GM18867 (cell line): ENCODE data around the gene KIF26B.

Source experiments
- ATAC-seq: cut with Tn5 transposase; IDR thresholded peaks from one replicate; pipeline ENCODE4 v1.9.1; 2021; ENCODE audit warnings: mild to moderate bottlenecking, moderate library complexity; ENCODE audit not compliant: unreplicated experiment

The KIF26B gene

DNA sequence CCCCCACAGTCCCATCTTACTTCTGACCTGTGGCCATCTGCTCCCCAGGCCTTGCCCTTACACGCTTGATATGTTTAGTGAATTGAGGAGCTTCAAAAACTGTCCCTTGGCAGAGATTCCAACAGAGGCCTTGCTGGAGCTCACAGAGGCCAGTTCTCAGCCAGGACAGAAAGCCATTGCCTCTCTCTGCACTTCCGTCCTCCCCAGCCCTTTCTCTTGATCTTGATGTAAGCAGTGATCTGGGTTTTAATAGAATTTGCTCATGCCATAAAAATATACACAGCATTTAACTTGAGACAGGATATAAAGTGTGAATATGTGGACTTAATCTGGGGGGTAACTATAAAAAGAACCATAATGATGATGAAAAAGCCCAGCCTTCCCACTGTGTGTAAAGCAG lies 453.5 kb downstream of the KIF26B start:
- no peak for ATAC-seq

DNA sequence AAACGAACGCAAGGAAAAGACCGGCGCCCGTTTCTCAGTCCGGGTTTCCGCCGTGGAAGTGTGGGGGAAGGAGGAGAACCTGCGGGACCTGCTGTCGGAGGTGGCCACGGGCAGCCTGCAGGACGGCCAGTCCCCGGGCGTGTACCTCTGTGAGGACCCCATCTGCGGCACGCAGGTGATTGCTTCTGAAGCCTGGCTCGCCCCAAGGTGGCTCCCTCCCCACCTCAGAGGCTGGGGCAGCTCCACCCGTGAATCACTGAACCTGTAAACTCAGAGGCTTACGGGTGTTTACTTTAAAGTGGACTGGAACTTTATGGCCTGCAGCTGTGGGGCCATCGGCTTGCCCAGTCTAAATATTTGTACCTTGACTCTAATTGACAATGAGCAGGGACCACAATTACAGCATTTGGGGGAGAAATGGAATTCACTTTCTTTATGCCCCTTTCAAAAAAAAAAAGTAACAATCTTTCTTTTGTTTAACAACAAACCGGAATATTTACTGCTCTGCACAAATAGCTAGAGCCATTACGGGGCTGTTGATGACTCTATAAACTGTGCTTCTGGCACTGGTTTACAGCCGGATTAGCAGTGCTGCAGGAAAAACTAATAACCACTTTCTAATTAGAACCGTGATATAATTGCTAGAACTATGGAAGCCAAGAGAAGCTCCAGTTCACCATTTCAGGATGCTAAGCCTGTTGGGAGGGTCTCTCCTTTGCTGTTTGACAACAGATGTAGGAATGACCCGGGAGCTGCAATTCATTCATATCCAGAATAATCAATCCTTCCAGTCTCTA lies 454.8 kb downstream of the KIF26B start:
- ATAC-seq, result no peak

DNA sequence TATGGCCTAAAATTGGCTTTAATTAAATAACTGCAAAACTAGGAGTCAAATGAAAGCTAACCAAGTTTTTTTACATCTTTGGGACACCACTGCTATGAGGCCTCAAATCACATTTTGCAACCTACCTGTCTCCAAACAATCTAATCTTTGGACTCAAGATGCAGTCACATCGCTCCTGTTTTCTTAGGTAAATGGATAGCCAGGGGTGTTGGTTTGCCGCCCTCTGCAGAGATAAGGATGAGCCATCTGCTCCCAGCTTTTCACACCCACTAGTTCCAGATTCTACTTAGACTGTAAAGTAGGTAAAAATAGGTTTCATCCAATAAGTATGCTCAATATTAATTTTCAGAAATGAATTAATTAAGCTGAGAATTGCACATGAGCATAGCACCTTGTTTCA lies 456.5 kb downstream of the KIF26B start:
- no peak for ATAC-seq

DNA sequence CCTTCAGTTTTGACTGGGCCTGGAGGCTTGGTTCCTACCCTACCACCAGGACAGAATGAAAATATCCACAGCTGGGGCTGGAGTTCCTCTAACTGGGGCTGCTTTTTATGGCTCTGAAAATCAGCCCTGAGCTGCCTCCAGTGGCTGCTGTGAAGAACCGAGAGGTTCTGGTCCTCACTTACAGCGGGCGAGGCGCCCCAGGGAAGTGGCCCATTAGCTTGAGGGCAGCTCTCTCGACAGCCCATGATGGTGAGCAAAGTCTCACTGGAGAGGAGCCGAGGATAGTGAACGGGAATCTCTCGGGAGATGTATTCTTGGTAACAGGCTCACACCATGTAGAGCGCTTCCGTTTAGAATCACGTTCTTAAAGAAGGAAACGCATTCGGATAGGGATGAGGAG lies 459.7 kb downstream of the KIF26B start:
- ATAC-seq, result no peak

DNA sequence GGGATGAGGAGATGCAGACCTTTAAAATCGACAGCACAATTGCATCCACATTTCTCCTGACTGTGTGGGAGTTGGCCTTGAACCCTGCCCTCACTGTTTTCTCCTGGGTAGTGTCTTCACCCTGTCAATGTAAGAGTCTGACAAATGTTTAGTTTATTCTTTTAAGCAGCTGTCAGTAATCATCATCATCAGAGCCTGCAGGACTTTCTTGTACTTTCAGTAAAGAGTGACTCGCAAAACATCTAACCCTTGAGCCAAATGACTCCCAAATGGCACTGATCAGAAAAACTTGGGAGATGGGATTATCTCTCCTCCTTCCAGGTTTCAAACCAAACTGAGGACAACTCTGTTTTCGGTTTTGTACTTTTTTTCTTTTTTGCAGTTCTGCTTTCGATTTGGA lies 460.2 kb downstream of the KIF26B start:
- ATAC-seq, result no peak

- ATAC-seq, result no peak
These were observed 466.8 kb downstream of the KIF26B start for GRCh38 chr1:245621589-245621988.

DNA sequence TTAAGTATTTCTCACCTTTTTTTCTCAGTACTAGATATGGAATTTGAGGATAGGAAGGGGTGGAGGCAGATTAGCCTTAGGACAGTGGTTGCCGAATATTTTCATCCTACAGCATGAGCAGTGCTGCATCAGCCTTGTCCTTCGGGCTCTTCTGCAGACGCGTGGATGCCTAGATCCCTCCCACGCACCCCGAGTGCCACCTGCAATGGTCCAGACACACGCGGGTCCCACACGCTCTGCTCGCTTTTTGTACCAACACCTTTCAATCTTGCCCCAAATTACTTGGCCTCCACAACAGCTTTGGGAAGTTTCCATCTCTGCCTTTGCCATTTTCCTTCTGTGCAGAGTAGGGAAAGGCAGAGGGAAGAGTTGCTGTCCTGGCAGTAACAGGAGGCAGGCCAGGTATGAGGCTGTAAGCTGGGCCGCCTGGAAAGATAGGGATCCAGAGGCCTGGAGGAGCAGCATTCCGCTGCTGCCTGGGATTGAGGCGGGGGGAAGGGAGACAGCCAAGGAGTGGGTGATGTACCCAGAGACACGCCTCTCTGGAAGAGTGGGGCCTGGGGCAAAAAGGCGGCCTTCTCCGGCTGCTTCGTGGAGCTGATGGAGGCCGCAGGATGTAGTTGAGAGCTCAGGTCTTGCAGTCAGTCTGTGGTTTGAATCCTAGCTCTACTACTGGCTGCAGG lies 467.7 kb downstream of the KIF26B start:
- no peak for ATAC-seq

GRCh38 chr1:245641384-245641783 lies 486.6 kb downstream of the KIF26B start:
- no peak for ATAC-seq

- ATAC-seq, result peak; percentile 15
These were observed 490.6 kb downstream of the KIF26B start for GRCh38 chr1:245645406-245645805.

DNA sequence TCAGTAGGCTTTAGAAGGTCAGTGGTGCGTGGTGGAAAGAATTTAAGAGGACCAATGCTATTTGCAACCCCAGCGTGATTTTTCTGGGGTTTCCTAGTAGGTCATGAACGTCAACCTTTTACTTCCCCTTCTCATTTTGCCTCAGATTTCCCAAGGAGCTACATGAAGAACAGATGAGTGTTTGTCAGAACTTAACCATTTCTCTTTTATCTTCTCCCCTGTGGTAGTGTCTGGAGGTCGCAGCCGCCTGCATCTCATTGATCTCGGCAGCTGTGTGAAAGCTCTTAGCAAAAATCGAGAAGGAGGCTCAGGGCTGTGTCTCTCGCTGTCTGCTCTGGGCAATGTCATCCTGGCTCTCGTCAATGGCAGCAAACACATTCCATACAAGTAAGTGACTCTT lies 491.1 kb downstream of the KIF26B start:
- ATAC-seq, result peak; percentile 56

DNA sequence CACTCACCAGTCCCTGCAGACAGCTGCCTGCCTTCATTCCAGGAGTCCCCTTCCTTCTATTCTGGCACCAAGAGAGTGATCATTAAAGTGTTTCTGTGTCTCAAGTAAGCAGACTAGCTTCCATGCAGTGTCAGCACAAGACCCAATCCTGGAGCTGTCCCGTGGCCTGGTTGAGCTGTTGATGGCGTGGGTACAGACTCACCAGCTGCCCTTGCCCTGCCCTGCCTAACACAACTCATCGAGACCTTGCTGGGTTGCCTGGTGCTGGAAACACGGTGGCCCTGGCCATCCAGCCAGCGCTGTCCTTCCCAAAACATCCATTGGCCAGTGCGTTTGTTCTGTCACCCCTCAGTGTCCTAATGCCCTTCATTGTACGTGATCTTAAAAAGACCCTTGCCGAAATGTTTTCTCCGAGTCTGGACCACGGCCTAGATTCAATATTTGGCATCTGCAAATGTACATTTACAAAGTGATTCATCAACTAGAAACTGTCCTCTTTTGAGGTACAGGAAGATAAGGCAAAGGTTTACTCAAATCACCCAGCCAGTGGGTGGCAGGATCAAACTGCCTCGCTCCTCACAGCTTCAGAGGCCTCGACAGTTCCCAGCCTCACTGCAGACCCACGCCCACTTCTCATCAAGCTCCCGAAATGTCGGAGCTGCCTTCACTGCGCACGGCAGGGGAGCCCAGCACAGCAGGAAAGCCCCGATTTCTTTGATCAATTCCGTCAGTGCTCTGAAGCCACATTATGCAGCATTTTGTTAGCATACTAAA lies 494.2 kb downstream of the KIF26B start:
- no peak for ATAC-seq

DNA sequence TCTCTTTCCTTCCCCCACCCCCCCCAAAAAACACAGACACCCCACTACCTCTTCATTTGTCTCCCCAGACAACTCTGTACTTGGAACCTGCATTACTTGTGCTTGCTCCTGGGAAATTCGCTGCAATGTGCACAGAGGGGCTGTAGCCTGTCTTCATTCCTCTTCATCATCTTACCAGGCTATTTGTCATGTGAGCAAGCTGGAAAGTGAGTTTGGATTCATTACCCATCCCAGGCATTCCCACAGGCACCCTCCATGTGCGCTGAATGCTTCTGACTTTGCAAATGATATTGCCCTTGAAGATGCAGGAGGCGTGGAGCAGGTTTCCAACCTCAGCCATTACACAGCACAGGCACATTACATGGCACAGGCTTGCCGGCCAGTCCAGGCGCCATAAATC lies 494.9 kb downstream of the KIF26B start:
- ATAC-seq, result no peak

DNA sequence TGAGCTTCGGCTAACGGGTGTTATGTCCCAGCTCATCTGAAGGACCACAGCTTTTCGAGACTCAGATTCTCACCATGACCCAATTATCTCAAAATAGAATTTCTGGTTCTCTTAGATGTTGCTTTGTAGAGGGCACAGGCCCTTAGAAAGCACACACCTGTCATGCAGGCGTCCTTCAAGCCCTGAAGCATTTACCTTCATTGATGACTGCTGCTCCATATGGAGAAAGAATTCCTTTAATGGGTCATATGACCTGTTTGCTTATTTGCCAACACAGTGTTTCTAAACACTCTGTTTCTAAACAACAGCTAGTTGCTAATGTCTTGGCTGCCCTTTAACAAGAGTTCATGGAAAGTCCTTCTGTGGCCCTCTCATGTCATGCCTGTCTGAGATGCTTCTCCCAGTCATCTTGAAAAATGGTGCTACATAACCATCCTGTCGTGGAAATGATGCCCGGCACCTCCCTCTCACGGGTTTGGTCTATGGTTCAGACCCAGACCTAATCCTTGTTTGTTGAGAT lies 495.7 kb downstream of the KIF26B start:
- ATAC-seq, result no peak

GRCh38 chr1:245651093-245651492 lies 496.3 kb downstream of the KIF26B start:
- no peak for ATAC-seq

DNA sequence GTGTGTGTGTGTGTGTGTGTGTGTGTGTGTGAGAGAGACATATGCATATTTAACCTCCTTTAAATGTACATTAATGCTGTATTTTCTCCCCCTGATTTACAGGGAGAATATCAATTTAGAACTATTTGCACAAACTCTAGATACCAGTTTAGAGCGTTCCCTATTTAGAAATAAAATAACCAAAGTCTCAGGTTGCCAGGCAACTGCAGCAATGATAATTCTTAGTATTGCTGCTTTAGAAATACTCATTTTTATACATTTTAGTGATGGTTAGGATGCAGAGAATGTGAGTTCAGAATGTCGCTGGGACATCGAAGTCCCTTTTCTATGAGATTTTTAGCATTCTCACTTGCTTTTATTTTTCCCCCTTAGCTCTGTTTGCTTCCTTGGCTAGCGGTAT lies 497.3 kb downstream of the KIF26B start:
- ATAC-seq, result no peak

- no peak for ATAC-seq
These were observed 498.1 kb downstream of the KIF26B start for GRCh38 chr1:245652660-245653427.

DNA sequence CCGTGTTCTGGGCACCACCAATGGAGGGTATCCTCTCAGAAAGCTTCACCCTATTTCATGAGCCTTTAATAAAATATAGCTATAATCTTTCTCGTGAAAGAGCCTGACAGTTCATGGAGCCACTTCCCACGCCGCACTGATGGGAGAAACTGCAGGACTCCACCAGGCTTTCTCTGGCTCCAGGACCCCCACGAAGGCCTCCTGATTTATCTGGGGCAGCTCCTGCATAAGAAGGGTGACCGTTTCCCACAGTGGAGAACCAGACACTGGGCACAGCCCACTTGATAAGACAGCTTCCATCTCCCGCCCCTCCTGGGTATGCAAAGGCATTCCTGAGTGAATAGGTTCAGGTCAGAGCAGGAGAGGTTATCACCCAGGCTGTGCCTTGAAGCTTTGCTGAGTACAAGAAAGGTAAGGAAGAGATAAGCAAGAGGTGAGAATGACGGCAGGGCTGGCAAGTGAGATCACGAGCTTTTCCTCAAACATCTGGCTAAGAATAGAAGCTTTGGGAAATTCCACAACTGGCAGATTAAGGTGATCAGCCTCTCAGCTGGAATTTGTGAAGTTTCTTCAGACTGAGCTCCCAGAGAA lies 499.8 kb downstream of the KIF26B start:
- ATAC-seq, result no peak

DNA sequence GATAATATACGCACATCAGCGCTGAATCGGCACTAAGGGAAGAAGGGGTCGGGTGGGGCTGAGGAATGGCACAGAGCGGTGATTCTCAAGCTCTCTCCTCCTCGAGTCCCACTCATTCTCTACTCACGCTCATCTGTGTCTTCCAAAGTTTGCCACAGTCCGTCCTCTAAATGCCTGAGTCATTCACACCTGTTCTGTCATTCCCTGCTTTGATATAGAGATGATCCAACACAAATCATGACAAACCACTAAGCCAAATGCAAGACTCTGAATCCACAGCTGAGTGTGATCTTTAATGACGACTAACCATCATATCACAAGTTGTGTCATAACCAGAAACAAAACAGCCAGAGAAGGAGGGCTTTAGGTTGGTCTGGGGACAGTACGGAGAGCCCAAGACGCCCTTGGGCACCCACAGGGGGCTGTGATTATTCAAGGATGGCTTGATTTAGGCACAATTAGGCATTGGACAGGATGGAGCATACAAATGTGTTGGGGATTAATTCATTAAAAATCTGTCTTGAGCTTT lies 501.5 kb downstream of the KIF26B start:
- ATAC-seq, result no peak

DNA sequence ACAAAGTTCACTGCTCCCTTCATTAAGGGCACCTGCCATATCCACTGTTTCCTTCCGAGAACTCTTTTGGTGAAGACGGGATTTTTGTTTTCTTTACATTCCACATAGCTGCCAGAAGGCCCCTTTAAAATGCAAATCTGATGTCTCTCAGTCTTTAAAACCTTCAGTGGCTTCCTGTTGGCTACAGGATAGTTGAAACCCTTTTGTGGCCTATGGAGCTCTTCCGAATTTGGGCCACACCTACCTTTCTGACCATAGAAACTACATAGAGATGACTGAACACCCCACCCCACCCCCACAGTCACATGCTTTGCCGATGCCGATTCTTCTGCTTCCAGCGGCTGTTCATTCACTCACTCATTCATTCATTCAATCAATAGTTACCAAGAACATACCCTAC lies 502.6 kb downstream of the KIF26B start:
- no peak for ATAC-seq

DNA sequence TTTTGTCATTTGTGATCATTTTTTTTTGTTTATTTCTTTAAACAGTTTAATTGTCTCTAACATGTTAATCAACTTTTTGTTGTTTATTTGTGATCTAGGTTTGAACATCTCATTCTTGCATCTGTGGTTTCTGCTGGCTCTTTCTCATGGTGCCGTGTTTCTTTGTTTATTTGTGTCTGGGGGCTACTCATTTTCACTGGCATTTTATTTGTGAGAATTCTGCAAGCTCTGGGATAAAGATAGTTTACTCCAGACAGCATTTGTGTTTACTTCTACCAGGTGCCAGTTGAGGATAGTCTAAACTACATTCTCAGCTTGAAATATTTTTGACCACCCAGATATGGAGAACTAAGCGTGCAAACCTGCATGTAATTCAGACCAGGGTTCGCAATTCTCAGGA lies 508.6 kb downstream of the KIF26B start:
- ATAC-seq, result no peak
